ENCODE data around the gene ITPKA.
A peak's percentile ranks its signal among the peaks of the same experiment; 100 is the strongest.

ITPKA gene

GRCh38 chr15:41490355-41490754 is 3.3 kb upstream of the ITPKA start:
- DNase-seq (ENCODE audit: low read depth), result peak; percentile 96
- TF ChIP-seq, protein P1, sequence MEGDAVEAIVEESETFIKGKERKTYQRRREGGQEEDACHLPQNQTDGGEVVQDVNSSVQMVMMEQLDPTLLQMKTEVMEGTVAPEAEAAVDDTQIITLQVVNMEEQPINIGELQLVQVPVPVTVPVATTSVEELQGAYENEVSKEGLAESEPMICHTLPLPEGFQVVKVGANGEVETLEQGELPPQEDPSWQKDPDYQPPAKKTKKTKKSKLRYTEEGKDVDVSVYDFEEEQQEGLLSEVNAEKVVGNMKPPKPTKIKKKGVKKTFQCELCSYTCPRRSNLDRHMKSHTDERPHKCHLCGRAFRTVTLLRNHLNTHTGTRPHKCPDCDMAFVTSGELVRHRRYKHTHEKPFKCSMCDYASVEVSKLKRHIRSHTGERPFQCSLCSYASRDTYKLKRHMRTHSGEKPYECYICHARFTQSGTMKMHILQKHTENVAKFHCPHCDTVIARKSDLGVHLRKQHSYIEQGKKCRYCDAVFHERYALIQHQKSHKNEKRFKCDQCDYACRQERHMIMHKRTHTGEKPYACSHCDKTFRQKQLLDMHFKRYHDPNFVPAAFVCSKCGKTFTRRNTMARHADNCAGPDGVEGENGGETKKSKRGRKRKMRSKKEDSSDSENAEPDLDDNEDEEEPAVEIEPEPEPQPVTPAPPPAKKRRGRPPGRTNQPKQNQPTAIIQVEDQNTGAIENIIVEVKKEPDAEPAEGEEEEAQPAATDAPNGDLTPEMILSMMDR (IDR thresholded peaks at IDR 0.05; ENCODE audit: low read length, missing control alignments), result no peak
- no peak overlapping the region for H3K4me3 ChIP-seq (replicated peaks; ENCODE audit: low read depth, low read length)

DNA sequence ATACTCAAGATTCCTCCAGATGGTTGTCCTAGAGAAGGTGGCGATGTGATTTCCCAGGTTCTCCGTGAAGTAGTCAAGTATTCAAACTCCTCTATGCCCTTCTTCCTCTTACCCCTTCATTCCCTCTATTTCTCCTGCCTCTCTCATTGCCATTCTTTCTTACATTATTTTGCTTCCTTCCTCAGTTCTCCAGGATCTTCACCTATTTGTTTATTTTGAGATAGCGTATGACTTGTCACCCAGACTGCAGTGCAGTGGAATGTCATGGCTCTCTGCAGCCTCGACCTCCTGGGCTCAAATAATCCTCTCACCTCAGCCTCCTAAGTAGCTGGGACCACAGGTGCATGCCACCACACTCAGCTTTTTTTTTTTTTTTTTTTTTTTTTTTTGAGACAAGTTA is 1.8 kb upstream of the ITPKA start:
- TF ChIP-seq, protein P1 (IDR thresholded peaks at IDR 0.05; ENCODE audit: low read length, missing control alignments), result no peak
- DNase-seq (ENCODE audit: low read depth), result no peak
- no peak overlapping the region for H3K4me3 ChIP-seq (replicated peaks; ENCODE audit: low read depth, low read length)

- H3K4me3 ChIP-seq (replicated peaks; ENCODE audit: low read depth, low read length), result peak overlapping the region; percentile 55
- DNase-seq (ENCODE audit: low read depth), result no peak
- TF ChIP-seq, protein P1 (IDR thresholded peaks at IDR 0.05; ENCODE audit: low read length, missing control alignments), result no peak
These were observed 973 bp upstream of the ITPKA start for GRCh38 chr15:41492597-41493204.

- TF ChIP-seq, protein P1 (IDR thresholded peaks at IDR 0.05; ENCODE audit: low read length, missing control alignments), result no peak
- no peak for DNase-seq (ENCODE audit: low read depth)
- H3K4me3 ChIP-seq (replicated peaks; ENCODE audit: low read depth, low read length), result peak overlapping the region; percentile 28
These were observed 172 bp downstream of the ITPKA start for GRCh38 chr15:41493902-41494189.

DNA sequence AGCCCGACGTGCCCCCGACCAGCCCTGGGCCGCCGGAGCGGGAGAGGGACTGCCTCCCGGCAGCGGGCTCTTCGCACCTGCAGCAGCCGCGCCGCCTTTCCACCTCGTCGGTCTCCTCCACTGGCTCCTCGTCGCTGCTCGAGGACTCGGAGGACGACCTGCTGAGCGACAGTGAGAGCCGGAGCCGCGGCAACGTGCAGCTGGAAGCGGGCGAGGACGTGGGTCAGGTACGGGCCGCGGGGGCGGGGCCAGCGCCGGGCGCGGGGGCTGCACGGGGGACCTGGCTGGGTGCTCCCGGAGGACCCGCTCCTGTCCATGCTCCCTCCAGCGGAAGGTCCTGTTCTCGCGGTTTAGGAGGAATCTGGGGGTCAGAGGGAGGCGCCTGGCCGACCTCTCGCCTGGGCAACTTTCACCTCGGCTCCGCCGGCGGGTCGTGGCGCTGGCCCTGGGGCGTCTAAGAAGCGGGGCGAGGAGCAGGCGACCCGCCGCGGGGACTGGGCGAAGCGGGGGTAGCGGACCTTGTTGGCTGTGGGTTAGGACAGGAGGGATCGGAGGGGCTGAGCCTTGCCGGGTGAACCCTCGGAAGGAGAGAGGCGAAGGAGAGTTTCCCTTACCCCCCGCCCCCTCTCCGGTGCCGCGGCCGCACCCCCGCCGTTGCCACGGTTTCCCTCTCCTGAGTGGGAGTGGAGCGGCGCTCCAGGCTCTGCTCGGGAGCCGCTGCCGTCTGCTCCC is 682 bp downstream of the ITPKA start:
- DNase-seq (ENCODE audit: low read depth), result no peak
- TF ChIP-seq, protein P1 (IDR thresholded peaks at IDR 0.05; ENCODE audit: low read length, missing control alignments), result no peak
- peak overlapping the region; percentile 28 for H3K4me3 ChIP-seq (replicated peaks; ENCODE audit: low read depth, low read length)

DNA sequence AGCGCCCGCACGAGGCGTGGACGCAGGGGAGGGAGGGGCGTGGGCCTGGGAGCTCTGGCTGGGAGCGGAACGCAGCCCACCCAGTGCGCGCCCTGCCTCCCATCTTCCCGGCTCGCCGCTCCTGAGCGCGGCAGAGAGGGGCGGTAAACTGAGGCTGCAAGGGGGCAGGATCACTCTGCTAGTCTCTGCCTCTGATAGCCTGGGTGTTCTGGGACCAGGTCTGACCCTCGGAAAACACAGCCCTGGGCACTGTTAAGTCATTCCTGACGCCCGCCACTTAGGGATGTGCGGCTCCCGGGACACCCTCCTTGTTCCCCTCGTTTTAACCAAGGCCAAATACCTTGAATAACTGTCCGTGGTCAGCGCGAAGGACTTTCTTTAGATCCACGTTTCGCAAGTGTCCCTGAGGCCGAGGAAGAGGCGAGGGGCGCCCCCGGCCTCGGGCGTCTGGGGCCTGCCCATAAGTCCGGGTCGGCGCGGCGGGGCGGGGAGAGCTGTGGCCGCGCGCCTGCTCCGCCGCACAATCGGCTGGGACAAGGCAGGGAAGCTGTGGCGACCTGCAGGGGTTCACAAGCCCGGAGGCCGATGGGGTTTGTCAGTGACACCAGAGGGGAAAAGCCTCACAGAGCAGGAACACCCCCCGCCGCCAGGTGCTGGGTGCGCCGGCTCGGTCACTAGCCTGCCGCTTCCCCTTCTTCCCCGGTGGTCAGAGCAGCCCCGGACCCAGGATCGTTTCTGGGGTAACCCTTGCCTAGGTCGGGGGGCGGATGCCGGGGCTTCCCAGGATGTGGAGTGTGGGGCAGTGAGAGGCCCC is 1.5 kb downstream of the ITPKA start:
- TF ChIP-seq, protein P1 (IDR thresholded peaks at IDR 0.05; ENCODE audit: low read length, missing control alignments), result no peak
- no peak for DNase-seq (ENCODE audit: low read depth)
- no peak overlapping the region for H3K4me3 ChIP-seq (replicated peaks; ENCODE audit: low read depth, low read length)

Data from fibroblast of pulmonary artery (primary cell).